Epithelial cell of proximal tubule (primary cell): Measurements from ENCODE around the gene PDE8B. TPM values are rescaled to one million over a fixed set of nuclear protein-coding genes. Genes with fewer than 3 reads are reported as not detected.
"Not testable (repeated sequence)": the region's sequence is repeated elsewhere in the genome, so short reads cannot be mapped to it uniquely, and the experiment has no call there.

Experiments
- DNase-seq: peaks from one replicate; pipeline ENCODE4 v3.0.0-alpha.2; 2011; ENCODE audit warnings: low read depth
- H3K4me3 ChIP-seq: 2 replicates; pipeline ENCODE4 v1.5.1; 2011; ENCODE audit warnings: low read depth, mild to moderate bottlenecking, low read length
- CTCF ChIP-seq: conservative IDR thresholded peaks from 2 replicates; pipeline ENCODE4 v1.5.1; 2012; ENCODE audit warnings: low read depth, mild to moderate bottlenecking, low read length
- total RNA-seq: library from RNA; depleted of rRNA; stranded (reverse); fragments of >200 nt; gene quantifications from 2 replicates; pipeline ENCODE4 v1.2.3, GENCODE V29; 2015

The PDE8B gene
- total RNA-seq, 1 donor from 2014 or later, result 0.35 TPM

- no peak for DNase-seq
- H3K4me3 ChIP-seq, result no peak overlapping the region
- TF ChIP-seq CTCF, result no peak
Observed at GRCh38 chr5:77379558-77380061, 169.1 kb downstream of the PDE8B start.

GRCh38 chr5:77380636-77381035, 170.2 kb downstream of the PDE8B start:
- H3K4me3 ChIP-seq, result no peak overlapping the region
- no peak for TF ChIP-seq CTCF
- DNase-seq, result no peak

GRCh38 chr5:77383336-77383735, 172.9 kb downstream of the PDE8B start:
- not testable (repeated sequence) for H3K4me3 ChIP-seq, DNase-seq

GRCh38 chr5:77386340-77386739, 175.9 kb downstream of the PDE8B start:
- DNase-seq, H3K4me3 ChIP-seq: not testable (repeated sequence)

- H3K4me3 ChIP-seq, result no peak overlapping the region
- no peak for DNase-seq
- no peak for TF ChIP-seq CTCF
Observed at GRCh38 chr5:77389746-77390145, 179.3 kb downstream of the PDE8B start.

- no peak for TF ChIP-seq CTCF
- H3K4me3 ChIP-seq, result no peak overlapping the region
- no peak for DNase-seq
Observed at GRCh38 chr5:77390221-77390620, 179.7 kb downstream of the PDE8B start.

- no peak overlapping the region for H3K4me3 ChIP-seq
- no peak for TF ChIP-seq CTCF
- peak; percentile 71 for DNase-seq
Observed at GRCh38 chr5:77390795-77391194, 180.3 kb downstream of the PDE8B start.

GRCh38 chr5:77391240-77391765, 180.8 kb downstream of the PDE8B start:
- no peak overlapping the region for H3K4me3 ChIP-seq
- no peak for DNase-seq
- TF ChIP-seq CTCF, result no peak
